CD8-positive, alpha-beta memory T cell (primary cell): ENCODE results near the gene KISS1. TPM values are rescaled to one million over a fixed set of nuclear protein-coding genes. Genes with fewer than 3 reads are reported as not detected.

Experiments
- CTCF ChIA-PET: fragments of 350-600 bp; sonication (Branson Sonifier 250); formaldehyde crosslinking; loops from one replicate; lab custom pipeline; 2021; ENCODE audit warnings: antibody characterized with exemption; lab: Charles Lee
- POLR2A ChIA-PET: fragments of 350-600 bp; sonication (Branson Sonifier 250); formaldehyde crosslinking; loops from one replicate; lab custom pipeline; 2021; ENCODE audit warnings: antibody characterized with exemption; lab: Charles Lee
- DNase-seq, 5 donors: peaks; one replicate each; pipeline versions ENCODE4 v3.0.0 to v3.0.0-alpha.2; 2020 to 2022; ENCODE audit warnings: mixed read lengths in 1 of 5
- H3K27ac ChIP-seq: one replicate; pipeline ENCODE4 v1.7.0; 2013; ENCODE audit warnings: low read depth, mild to moderate bottlenecking, low read length, moderate library complexity
- H3K27me3 ChIP-seq: 2 replicates; pipeline ENCODE4 v1.7.0; 2013; ENCODE audit warnings: low read length, mild to moderate bottlenecking; ENCODE audit not compliant: insufficient read depth, poor library complexity, severe bottlenecking
- H3K36me3 ChIP-seq: 2 replicates; pipeline ENCODE4 v1.7.0; 2013; ENCODE audit warnings: mild to moderate bottlenecking, low read length, moderate library complexity; ENCODE audit not compliant: insufficient read depth
- H3K4me1 ChIP-seq: 2 replicates; pipeline ENCODE4 v1.7.0; 2013; ENCODE audit warnings: mild to moderate bottlenecking, low read length, moderate library complexity; ENCODE audit not compliant: insufficient read depth
- H3K4me3 ChIP-seq: 2 replicates; pipeline ENCODE4 v1.7.0; 2013; ENCODE audit warnings: mild to moderate bottlenecking, low read length
- H3K9me3 ChIP-seq: 2 replicates; pipeline ENCODE4 v1.7.0; 2013; ENCODE audit warnings: mild to moderate bottlenecking, low read length
- H3K27ac Mint-ChIP-seq, 8 donors: one replicate each; pipeline ENCODE4 v1.8.0; 2020 to 2021; ENCODE audit warnings: mixed read lengths in 8 of 8, mild to moderate bottlenecking in 6 of 8, inconsistent platforms in 3 of 8, moderate library complexity in 3 of 8
- H3K27me3 Mint-ChIP-seq, 2 donors: one replicate each; pipeline ENCODE4 v1.8.0; 2020 to 2021; ENCODE audit warnings: mixed read lengths in 2 of 2, mild to moderate bottlenecking in 1 of 2, moderate library complexity in 1 of 2
- H3K36me3 Mint-ChIP-seq, 3 donors: one replicate each; pipeline ENCODE4 v1.8.0; 2020 to 2021; ENCODE audit warnings: mixed read lengths in 3 of 3, inconsistent platforms in 1 of 3, mild to moderate bottlenecking in 1 of 3
- H3K4me1 Mint-ChIP-seq, 3 donors: one replicate each; pipeline ENCODE4 v1.8.0; 2020 to 2021; ENCODE audit warnings: mixed read lengths in 3 of 3, inconsistent platforms in 1 of 3, mild to moderate bottlenecking in 1 of 3
- H3K4me3 Mint-ChIP-seq, 7 donors: one replicate each; pipeline ENCODE4 v1.8.0; 2020 to 2021; ENCODE audit warnings: mixed read lengths in 7 of 7, mild to moderate bottlenecking in 6 of 7, moderate library complexity in 4 of 7, inconsistent platforms in 2 of 7
- H3K9me3 Mint-ChIP-seq, 5 donors: one replicate each; pipeline ENCODE4 v1.8.0; 2020 to 2022; ENCODE audit warnings: mixed read lengths in 5 of 5, mild to moderate bottlenecking in 3 of 5, moderate library complexity in 2 of 5, inconsistent platforms in 1 of 5
- polyA plus RNA-seq: library from polyadenylated mRNA; unstranded; fragments of 300-500 nt; fragmentation: Illumina TruSeq; gene quantifications from one replicate; pipeline ENCODE4 v1.2.3, GENCODE V29; 2021
- total RNA-seq, 2 experiments: library from RNA; stranded (reverse); gene quantifications; one replicate each; pipeline ENCODE4 v1.2.3, GENCODE V29; 2021

KISS1 gene
- total and polyA plus RNA-seq, 3 experiments from 2014 or later: not detected

GRCh38 chr1:204174958-204175357, 21.3 kb downstream of the KISS1 start:
- no peak overlapping the region for H3K27ac ChIP-seq
- Mint-ChIP-seq H3K4me3 (no peak overlapping the region), H3K36me3 (peaks cover 0 to 29% (median 0%) of the 10 kb centered on the region in 3 donors), H3K9me3 (peaks cover 17 to 40% (median 30%) of the 10 kb centered on the region in 5 donors), H3K27me3 (peaks cover 11 to 17% of the 10 kb centered on the region in 2 donors), H3K27ac (no peak overlapping the region), H3K4me1 (no peaks in the 10 kb centered on the region)
- H3K4me1 ChIP-seq: no peaks in the 10 kb centered on the region
- peaks cover 24% of the 10 kb centered on the region for H3K9me3 ChIP-seq
- no peaks in the 10 kb centered on the region for H3K27me3 ChIP-seq
- H3K4me3 ChIP-seq: no peak overlapping the region
- H3K36me3 ChIP-seq: no peaks in the 10 kb centered on the region
- DNase-seq: no peak
- ChIA-PET CTCF (no interaction called here), POLR2A (no interaction called here)

GRCh38 chr1:204172404-204173029, 23.8 kb downstream of the KISS1 start:
- Histone ChIP-seq H3K36me3 (no peaks in the 10 kb centered on the region), H3K4me3 (no peak overlapping the region), H3K27me3 (no peaks in the 10 kb centered on the region), H3K4me1 (no peaks in the 10 kb centered on the region), H3K9me3 (peaks cover 44% of the 10 kb centered on the region), H3K27ac (no peak overlapping the region)
- DNase-seq: no peak
- H3K9me3 Mint-ChIP-seq: peaks cover 19 to 60% (median 53%) of the 10 kb centered on the region in 5 donors
- no peak overlapping the region for H3K27ac Mint-ChIP-seq
- H3K4me3 Mint-ChIP-seq: no peak overlapping the region
- H3K27me3 Mint-ChIP-seq: peaks cover 10% of the 10 kb centered on the region in 2 donors
- POLR2A ChIA-PET: no interaction called here
- peaks cover 0 to 32% (median 0%) of the 10 kb centered on the region in 3 donors for H3K36me3 Mint-ChIP-seq
- CTCF ChIA-PET: interaction anchor here (0.9 to 2.1 kb wide), 2 partner anchors 10 to 191 kb away, joined by 3 to 14 read pairs; no protein-coding TSS in a partner anchor
- H3K4me1 Mint-ChIP-seq: no peaks in the 10 kb centered on the region

- Mint-ChIP-seq H3K27me3 (peaks cover 8 to 10% of the 10 kb centered on the region in 2 donors), H3K4me3 (no peak overlapping the region), H3K9me3 (peaks cover 19 to 67% (median 58%) of the 10 kb centered on the region in 5 donors), H3K27ac (no peak overlapping the region), H3K4me1 (no peaks in the 10 kb centered on the region), H3K36me3 (peaks cover 0 to 36% (median 0%) of the 10 kb centered on the region in 3 donors)
- POLR2A ChIA-PET: no interaction called here
- no peak overlapping the region for H3K27ac ChIP-seq
- CTCF ChIA-PET: interaction anchor here (2.1 kb wide), 1 partner anchor 9 kb away, joined by 14 read pairs; no protein-coding TSS in a partner anchor
- no peaks in the 10 kb centered on the region for H3K4me1 ChIP-seq
- DNase-seq: no peak
- no peak overlapping the region for H3K4me3 ChIP-seq
- peaks cover 44% of the 10 kb centered on the region for H3K9me3 ChIP-seq
- H3K27me3 ChIP-seq: no peaks in the 10 kb centered on the region
- H3K36me3 ChIP-seq: no peaks in the 10 kb centered on the region
These were observed 24.5 kb downstream of the KISS1 start for GRCh38 chr1:204171751-204172178.

GRCh38 chr1:204170494-204171155, 25.7 kb downstream of the KISS1 start:
- POLR2A ChIA-PET: no interaction called here
- no peak overlapping the region for H3K4me3 Mint-ChIP-seq
- CTCF ChIA-PET: interaction anchor here (2.1 kb wide), 1 partner anchor 8 kb away, joined by 14 read pairs; no protein-coding TSS in a partner anchor
- no peak overlapping the region for H3K4me3 ChIP-seq
- no peaks in the 10 kb centered on the region for H3K4me1 Mint-ChIP-seq
- H3K27ac ChIP-seq: no peak overlapping the region
- no peaks in the 10 kb centered on the region for H3K36me3 ChIP-seq
- H3K9me3 ChIP-seq: peaks cover 44% of the 10 kb centered on the region
- H3K27ac Mint-ChIP-seq: no peak overlapping the region
- H3K36me3 Mint-ChIP-seq: peaks cover 0 to 36% (median 0%) of the 10 kb centered on the region in 3 donors
- no peaks in the 10 kb centered on the region for H3K4me1 ChIP-seq
- H3K9me3 Mint-ChIP-seq: peaks cover 19 to 67% (median 58%) of the 10 kb centered on the region in 5 donors
- no peaks in the 10 kb centered on the region for H3K27me3 ChIP-seq
- peaks cover 8 to 10% of the 10 kb centered on the region in 2 donors for H3K27me3 Mint-ChIP-seq
- DNase-seq: no peak

- DNase-seq: no peak
- POLR2A ChIA-PET: no interaction called here
- Histone ChIP-seq H3K4me3 (no peak overlapping the region), H3K27ac (no peak overlapping the region), H3K27me3 (no peaks in the 10 kb centered on the region), H3K9me3 (peaks cover 44% of the 10 kb centered on the region), H3K36me3 (no peaks in the 10 kb centered on the region), H3K4me1 (no peaks in the 10 kb centered on the region)
- Mint-ChIP-seq H3K36me3 (peaks cover 0 to 36% (median 0%) of the 10 kb centered on the region in 3 donors), H3K9me3 (peaks cover 19 to 67% (median 58%) of the 10 kb centered on the region in 5 donors), H3K4me3 (no peak overlapping the region), H3K4me1 (no peaks in the 10 kb centered on the region), H3K27me3 (peaks cover 8 to 14% of the 10 kb centered on the region in 2 donors), H3K27ac (no peak overlapping the region)
- CTCF ChIA-PET: interaction anchor here (1.2 kb wide), 1 partner anchor 10 kb away, joined by 4 read pairs; no protein-coding TSS in a partner anchor
These were observed 26.4 kb downstream of the KISS1 start for GRCh38 chr1:204169858-204170257.

GRCh38 chr1:204167730-204168129, 28.6 kb downstream of the KISS1 start:
- no peaks in the 10 kb centered on the region for H3K4me1 ChIP-seq
- Mint-ChIP-seq H3K36me3 (peaks cover 0 to 21% (median 0%) of the 10 kb centered on the region in 3 donors), H3K4me3 (no peak overlapping the region), H3K27me3 (peaks cover 6 to 7% of the 10 kb centered on the region in 2 donors), H3K4me1 (no peaks in the 10 kb centered on the region), H3K27ac (no peak overlapping the region), H3K9me3 (peaks cover 19 to 54% (median 52%) of the 10 kb centered on the region in 5 donors)
- H3K36me3 ChIP-seq: no peaks in the 10 kb centered on the region
- POLR2A ChIA-PET: no interaction called here
- no peak for DNase-seq
- no peak overlapping the region for H3K4me3 ChIP-seq
- H3K27ac ChIP-seq: no peak overlapping the region
- CTCF ChIA-PET: interaction anchor here (1.2 to 1.9 kb wide), 2 partner anchors 11 to 196 kb away, joined by 3 to 8 read pairs; no protein-coding TSS in a partner anchor
- H3K27me3 ChIP-seq: no peaks in the 10 kb centered on the region
- peaks cover 42% of the 10 kb centered on the region for H3K9me3 ChIP-seq

- H3K9me3 Mint-ChIP-seq: peaks cover 8 to 39% (median 39%) of the 10 kb centered on the region in 5 donors
- H3K27ac Mint-ChIP-seq: no peak within 1 kb of the TSS
- CTCF ChIA-PET: interaction anchor here (1.3 to 2.6 kb wide), 2 partner anchors 195 to 197 kb away, joined by 3 to 16 read pairs; no protein-coding TSS in a partner anchor
- no peak within 1 kb of the TSS for H3K27ac ChIP-seq
- H3K36me3 ChIP-seq: no peaks in the 10 kb centered on the region
- H3K9me3 ChIP-seq: peaks cover 28% of the 10 kb centered on the region
- POLR2A ChIA-PET: no interaction called here
- peaks cover 9 to 11% of the 10 kb centered on the region in 2 donors for H3K27me3 Mint-ChIP-seq
- no peaks in the 10 kb centered on the region for H3K27me3 ChIP-seq
- DNase-seq: no peak
- no peak within 1 kb of the TSS for H3K4me3 Mint-ChIP-seq
- H3K4me1 ChIP-seq: no peaks in the 10 kb centered on the region
- no peak within 1 kb of the TSS for H3K4me3 ChIP-seq
- H3K4me1 Mint-ChIP-seq: no peaks in the 10 kb centered on the region
- peaks cover 0 to 12% (median 0%) of the 10 kb centered on the region in 3 donors for H3K36me3 Mint-ChIP-seq
These were observed 30.1 kb downstream of the KISS1 start, which contains the start of gene REN for GRCh38 chr1:204166219-204166618. REN (minus strand) TSS chr1:204166337; CDS start chr1:204166293, 44 bp downstream.
